Astrocyte (in vitro differentiated cells and primary cell): ENCODE data around the gene STK33. TPM values are rescaled to one million over a fixed set of nuclear protein-coding genes. Genes with fewer than 3 reads are reported as not detected.

Experiments used
- DNase-seq: peaks from one replicate; pipeline ENCODE4 v3.0.0-alpha.2; 2010; ENCODE audit warnings: low read depth
- FAIRE-seq: peaks from 2 replicates; lab custom pipeline; 2011; peaks lifted over from hg19 to GRCh38; lab: Jason Lieb, UNC
- H2AFZ ChIP-seq: 2 replicates; pipeline ENCODE4 v1.6.0; 2012; ENCODE audit warnings: low read depth, low read length, inconsistent platforms
- H3K27ac ChIP-seq: 2 replicates; pipeline ENCODE4 v1.5.1; 2011; ENCODE audit warnings: low read depth, low read length, inconsistent platforms
- H3K27me3 ChIP-seq: 2 replicates; pipeline ENCODE4 v1.6.0; 2011; ENCODE audit warnings: low read length, inconsistent platforms; ENCODE audit not compliant: insufficient read depth
- H3K36me3 ChIP-seq: 2 replicates; pipeline ENCODE4 v1.5.1; 2011; ENCODE audit warnings: low read length, inconsistent platforms; ENCODE audit not compliant: insufficient read depth
- H3K4me1 ChIP-seq: 2 replicates; pipeline ENCODE4 v1.5.1; 2011; ENCODE audit warnings: low read length, inconsistent platforms; ENCODE audit not compliant: insufficient read depth
- H3K4me2 ChIP-seq: 2 replicates; pipeline ENCODE4 v1.6.0; 2012; ENCODE audit warnings: low read length, inconsistent platforms
- H3K4me3 ChIP-seq: 2 replicates; pipeline ENCODE4 v1.5.1; 2011; ENCODE audit warnings: low read depth, mild to moderate bottlenecking, low read length, inconsistent platforms; ENCODE audit not compliant: insufficient read depth
- H3K79me2 ChIP-seq: 2 replicates; pipeline ENCODE4 v1.6.0; 2012; ENCODE audit warnings: mild to moderate bottlenecking, low read length, inconsistent platforms; ENCODE audit not compliant: insufficient read depth
- H3K9ac ChIP-seq: 2 replicates; pipeline ENCODE4 v1.6.0; 2012; ENCODE audit warnings: mild to moderate bottlenecking, low read length, inconsistent platforms
- H3K9me3 ChIP-seq: 2 replicates; pipeline ENCODE4 v1.5.1; 2012; ENCODE audit warnings: low read depth, mild to moderate bottlenecking, low read length, inconsistent platforms; ENCODE audit not compliant: insufficient read depth
- H4K20me1 ChIP-seq: 2 replicates; pipeline ENCODE4 v1.6.0; 2012; ENCODE audit warnings: low read length, inconsistent platforms; ENCODE audit not compliant: insufficient read depth
- H3K27ac Mint-ChIP-seq: one replicate; pipeline ENCODE4 v1.8.0; 2021; ENCODE audit warnings: mild to moderate bottlenecking, mixed read lengths; ENCODE audit not compliant: unreplicated experiment
- H3K27me3 Mint-ChIP-seq: one replicate; pipeline ENCODE4 v1.8.0; 2021; ENCODE audit warnings: low read depth, mixed read lengths; ENCODE audit not compliant: unreplicated experiment
- H3K36me3 Mint-ChIP-seq: one replicate; pipeline ENCODE4 v1.8.0; 2021; ENCODE audit warnings: low read depth, mixed read lengths; ENCODE audit not compliant: unreplicated experiment
- H3K4me1 Mint-ChIP-seq: one replicate; pipeline ENCODE4 v1.8.0; 2021; ENCODE audit warnings: low read depth, mixed read lengths; ENCODE audit not compliant: unreplicated experiment
- H3K4me3 Mint-ChIP-seq: one replicate; pipeline ENCODE4 v1.8.0; 2021; ENCODE audit warnings: mild to moderate bottlenecking, moderate library complexity, mixed read lengths; ENCODE audit not compliant: unreplicated experiment
- H3K9me3 Mint-ChIP-seq: one replicate; pipeline ENCODE4 v1.8.0; 2021; ENCODE audit warnings: mild to moderate bottlenecking, mixed read lengths; ENCODE audit not compliant: unreplicated experiment
- CTCF ChIP-seq: IDR thresholded peaks from 2 replicates; pipeline ENCODE4 v1.5.1; 2011; ENCODE audit warnings: low read depth, mild to moderate bottlenecking, inconsistent platforms, low read length, moderate library complexity; ENCODE audit not compliant: insufficient read depth
- EZH2 ChIP-seq: IDR thresholded peaks from 2 replicates; pipeline ENCODE4 v1.6.1; 2012; ENCODE audit warnings: mild to moderate bottlenecking, low read length, inconsistent platforms; ENCODE audit not compliant: insufficient read depth
- total RNA-seq: library from RNA; stranded (reverse); gene quantifications from 2 replicates; pipeline ENCODE4 v1.2.1, GENCODE V29; 2021

The STK33 gene
- total RNA-seq, 1 donor from 2014 or later = 7.5 TPM

GRCh38 chr11:8442301-8442700 lies 151.7 kb downstream of the STK33 start:
- Histone ChIP-seq H3K9me3 (no peaks in the 10 kb centered on the region), H2AFZ (no peak overlapping the region), H4K20me1 (no peaks in the 10 kb centered on the region), H3K4me1 (no peaks in the 10 kb centered on the region), H3K9ac (no peak overlapping the region), H3K4me2 (no peak overlapping the region), H3K79me2 (no peaks in the 10 kb centered on the region), H3K27ac (no peak overlapping the region), H3K27me3 (no peaks in the 10 kb centered on the region), H3K36me3 (no peaks in the 10 kb centered on the region), H3K4me3 (no peak overlapping the region)
- DNase-seq = no peak
- H3K27ac Mint-ChIP-seq = no peak overlapping the region
- H3K4me3 Mint-ChIP-seq = no peak overlapping the region
- TF ChIP-seq EZH2 (no peak), CTCF (no peak)
- FAIRE-seq = no peak
- H3K9me3 Mint-ChIP-seq = peaks cover 2% of the 10 kb centered on the region
- H3K4me1 Mint-ChIP-seq = no peaks in the 10 kb centered on the region
- H3K36me3 Mint-ChIP-seq = no peaks in the 10 kb centered on the region
- no peaks in the 10 kb centered on the region for H3K27me3 Mint-ChIP-seq

DNA sequence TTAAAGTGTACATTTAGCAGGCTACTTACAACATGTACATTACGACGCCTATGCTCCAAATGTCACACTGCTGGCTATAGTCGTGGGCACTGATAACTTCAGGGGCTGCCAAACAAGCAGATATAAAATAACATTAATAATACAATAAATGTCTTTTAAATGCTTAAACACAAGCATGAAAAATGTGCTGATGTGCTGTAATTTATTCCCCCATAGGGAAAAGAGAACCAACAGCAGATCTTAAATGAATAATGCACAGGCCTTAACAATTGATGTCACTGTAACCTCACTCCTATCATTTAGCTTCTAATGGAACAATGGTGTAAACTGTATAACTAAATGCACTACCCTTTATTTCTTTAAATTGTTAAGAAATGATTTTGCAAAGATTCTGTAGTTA lies 153.4 kb downstream of the STK33 start:
- H3K9ac ChIP-seq = no peak overlapping the region
- Mint-ChIP-seq H3K36me3 (no peaks in the 10 kb centered on the region), H3K4me3 (no peak overlapping the region), H3K9me3 (no peaks in the 10 kb centered on the region), H3K27ac (no peak overlapping the region), H3K4me1 (no peaks in the 10 kb centered on the region), H3K27me3 (no peaks in the 10 kb centered on the region)
- no peaks in the 10 kb centered on the region for H3K4me1 ChIP-seq
- DNase-seq = no peak
- no peaks in the 10 kb centered on the region for H3K36me3 ChIP-seq
- no peak overlapping the region for H2AFZ ChIP-seq
- FAIRE-seq = no peak
- H3K4me3 ChIP-seq = no peak overlapping the region
- no peak overlapping the region for H3K27ac ChIP-seq
- H3K27me3 ChIP-seq = no peaks in the 10 kb centered on the region
- no peaks in the 10 kb centered on the region for H3K9me3 ChIP-seq
- TF ChIP-seq EZH2 (no peak), CTCF (no peak)
- H3K79me2 ChIP-seq = no peaks in the 10 kb centered on the region
- H4K20me1 ChIP-seq = no peaks in the 10 kb centered on the region
- no peak overlapping the region for H3K4me2 ChIP-seq

DNA sequence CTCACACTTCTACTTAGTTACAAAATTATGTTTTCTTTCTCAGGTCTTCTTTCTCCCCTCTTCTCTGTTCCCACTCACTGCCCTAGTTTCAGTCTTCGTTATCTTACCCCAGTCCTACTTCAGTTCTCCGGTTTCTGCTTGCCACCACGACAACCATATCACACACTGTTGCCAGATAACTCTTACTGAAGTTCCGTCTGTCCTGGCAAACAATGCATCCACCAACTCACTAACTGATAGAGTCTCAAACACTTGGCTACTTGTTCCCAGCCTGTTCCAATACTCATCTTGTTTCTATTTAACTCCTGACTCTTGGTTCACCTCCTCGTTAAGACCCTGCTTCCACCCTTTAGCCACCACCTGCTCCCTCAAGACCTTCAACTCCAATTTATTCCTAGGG lies 164.5 kb downstream of the STK33 start:
- H3K4me1 Mint-ChIP-seq = no peaks in the 10 kb centered on the region
- Histone ChIP-seq H3K27me3 (no peaks in the 10 kb centered on the region), H3K27ac (no peak overlapping the region), H3K4me2 (no peak overlapping the region), H3K9ac (no peak overlapping the region), H3K79me2 (no peaks in the 10 kb centered on the region), H3K4me3 (no peak overlapping the region), H4K20me1 (no peaks in the 10 kb centered on the region), H3K4me1 (no peaks in the 10 kb centered on the region), H3K36me3 (no peaks in the 10 kb centered on the region), H3K9me3 (no peaks in the 10 kb centered on the region), H2AFZ (no peak overlapping the region)
- H3K27ac Mint-ChIP-seq = no peak overlapping the region
- FAIRE-seq (no peak), DNase-seq (no peak)
- no peak overlapping the region for H3K4me3 Mint-ChIP-seq
- no peaks in the 10 kb centered on the region for H3K27me3 Mint-ChIP-seq
- peaks cover 2% of the 10 kb centered on the region for H3K36me3 Mint-ChIP-seq
- no peaks in the 10 kb centered on the region for H3K9me3 Mint-ChIP-seq
- TF ChIP-seq EZH2 = no peak
- no peak for TF ChIP-seq CTCF
